ENCODE results near the gene KRTAP2-2.

- TF ChIP-seq, protein P1, sequence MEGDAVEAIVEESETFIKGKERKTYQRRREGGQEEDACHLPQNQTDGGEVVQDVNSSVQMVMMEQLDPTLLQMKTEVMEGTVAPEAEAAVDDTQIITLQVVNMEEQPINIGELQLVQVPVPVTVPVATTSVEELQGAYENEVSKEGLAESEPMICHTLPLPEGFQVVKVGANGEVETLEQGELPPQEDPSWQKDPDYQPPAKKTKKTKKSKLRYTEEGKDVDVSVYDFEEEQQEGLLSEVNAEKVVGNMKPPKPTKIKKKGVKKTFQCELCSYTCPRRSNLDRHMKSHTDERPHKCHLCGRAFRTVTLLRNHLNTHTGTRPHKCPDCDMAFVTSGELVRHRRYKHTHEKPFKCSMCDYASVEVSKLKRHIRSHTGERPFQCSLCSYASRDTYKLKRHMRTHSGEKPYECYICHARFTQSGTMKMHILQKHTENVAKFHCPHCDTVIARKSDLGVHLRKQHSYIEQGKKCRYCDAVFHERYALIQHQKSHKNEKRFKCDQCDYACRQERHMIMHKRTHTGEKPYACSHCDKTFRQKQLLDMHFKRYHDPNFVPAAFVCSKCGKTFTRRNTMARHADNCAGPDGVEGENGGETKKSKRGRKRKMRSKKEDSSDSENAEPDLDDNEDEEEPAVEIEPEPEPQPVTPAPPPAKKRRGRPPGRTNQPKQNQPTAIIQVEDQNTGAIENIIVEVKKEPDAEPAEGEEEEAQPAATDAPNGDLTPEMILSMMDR (conservative IDR thresholded peaks at IDR 0.05; ENCODE audit: low read depth, low read length) = no peak
- no peak for TF ChIP-seq EZH2 (IDR thresholded peaks at IDR 0.05; ENCODE audit: borderline replicate concordance, low read depth, low read length, poor library complexity, severe bottlenecking)
These were observed 39.6 kb downstream of the KRTAP2-2 start for GRCh38 chr17:41015454-41015853.
